ENCODE data around the gene MACROD2. TPM values are rescaled to one million over a fixed set of nuclear protein-coding genes. Genes with fewer than 3 reads are reported as not detected.
"Not testable (repeated sequence)": the region's sequence is repeated elsewhere in the genome, so short reads cannot be mapped to it uniquely, and the experiment has no call there.

The MACROD2 gene
- total RNA-seq, 2 donors from 2014 or later, result not detected

GRCh38 chr20:15196547-15197255 is 1201.4 kb downstream of the MACROD2 start:
- DNase-seq (no peak), ATAC-seq (replicated peaks in 1 of 2) (no peak)
- Mint-ChIP-seq H3K4me1 (ENCODE audit: low read depth) (peaks cover 21% of the 10 kb centered on the region), H3K27me3 (ENCODE audit: low read depth) (no peaks in the 10 kb centered on the region), H3K36me3 (ENCODE audit: insufficient read depth in 2 of 2) (peaks cover 0 to 1% of the 10 kb centered on the region in 2 donors), H3K27ac (no peak overlapping the region), H3K9me3 (peaks cover 1 to 3% of the 10 kb centered on the region in 2 donors), H3K4me3 (no peak overlapping the region)

- not testable (repeated sequence) for H3K27ac Mint-ChIP-seq; H3K36me3 Mint-ChIP-seq (ENCODE audit: insufficient read depth in 2 of 2); ATAC-seq (replicated peaks in 1 of 2); H3K27me3 Mint-ChIP-seq (ENCODE audit: low read depth); H3K4me3 Mint-ChIP-seq; H3K9me3 Mint-ChIP-seq; DNase-seq
- peaks cover 21% of the 10 kb centered on the region for H3K4me1 Mint-ChIP-seq (ENCODE audit: low read depth)
Observed at GRCh38 chr20:15198017-15198416, 1202.7 kb downstream of the MACROD2 start.

- ATAC-seq (replicated peaks in 1 of 2) (peak in 1 of 2 donors; percentile 5), DNase-seq (no peak)
- Mint-ChIP-seq H3K27ac (no peak overlapping the region), H3K4me1 (ENCODE audit: low read depth) (peaks cover 21% of the 10 kb centered on the region), H3K36me3 (ENCODE audit: insufficient read depth in 2 of 2) (peaks cover 0 to 4% of the 10 kb centered on the region in 2 donors), H3K9me3 (peaks cover 0 to 3% of the 10 kb centered on the region in 2 donors), H3K27me3 (ENCODE audit: low read depth) (no peaks in the 10 kb centered on the region), H3K4me3 (no peak overlapping the region)
Observed at GRCh38 chr20:15199698-15200097, 1204.4 kb downstream of the MACROD2 start.

GRCh38 chr20:15200147-15200565 is 1204.8 kb downstream of the MACROD2 start:
- Mint-ChIP-seq H3K4me3 (no peak overlapping the region), H3K4me1 (ENCODE audit: low read depth) (peaks cover 21% of the 10 kb centered on the region), H3K27me3 (ENCODE audit: low read depth) (no peaks in the 10 kb centered on the region), H3K9me3 (peaks cover 0 to 3% of the 10 kb centered on the region in 2 donors), H3K27ac (peak overlapping the region; percentile 81), H3K36me3 (ENCODE audit: insufficient read depth in 2 of 2) (peaks cover 0 to 4% of the 10 kb centered on the region in 2 donors)
- peak; percentile 83 to 94 for ATAC-seq (replicated peaks in 1 of 2)
- DNase-seq, result peak in 1 of 2 donors; percentile 2

- H3K9me3 Mint-ChIP-seq, result no peaks in the 10 kb centered on the region
- no peak overlapping the region for H3K27ac Mint-ChIP-seq
- H3K27me3 Mint-ChIP-seq (ENCODE audit: low read depth), result no peaks in the 10 kb centered on the region
- ATAC-seq (replicated peaks in 1 of 2) (no peak), DNase-seq (no peak)
- peaks cover 21% of the 10 kb centered on the region for H3K4me1 Mint-ChIP-seq (ENCODE audit: low read depth)
- no peak overlapping the region for H3K4me3 Mint-ChIP-seq
- H3K36me3 Mint-ChIP-seq (ENCODE audit: insufficient read depth in 2 of 2), result peaks cover 0 to 2% of the 10 kb centered on the region in 2 donors
Observed at GRCh38 chr20:15201602-15202001, 1206.3 kb downstream of the MACROD2 start.

GRCh38 chr20:15204234-15204633 is 1208.9 kb downstream of the MACROD2 start:
- peaks cover 6 to 8% of the 10 kb centered on the region in 2 donors for H3K9me3 Mint-ChIP-seq
- ATAC-seq (replicated peaks in 1 of 2) (no peak), DNase-seq (no peak)
- peaks cover 18% of the 10 kb centered on the region for H3K4me1 Mint-ChIP-seq (ENCODE audit: low read depth)
- no peak overlapping the region for H3K27ac Mint-ChIP-seq
- no peaks in the 10 kb centered on the region for H3K27me3 Mint-ChIP-seq (ENCODE audit: low read depth)
- H3K4me3 Mint-ChIP-seq, result no peak overlapping the region
- peaks cover 2 to 9% of the 10 kb centered on the region in 2 donors for H3K36me3 Mint-ChIP-seq (ENCODE audit: insufficient read depth in 2 of 2)

GRCh38 chr20:15205028-15205427 is 1209.7 kb downstream of the MACROD2 start:
- peaks cover 6 to 8% of the 10 kb centered on the region in 2 donors for H3K9me3 Mint-ChIP-seq
- ATAC-seq (replicated peaks in 1 of 2), result no peak
- no peak overlapping the region for H3K27ac Mint-ChIP-seq

GRCh38 chr20:15205719-15206118 is 1210.4 kb downstream of the MACROD2 start:
- Mint-ChIP-seq H3K36me3 (ENCODE audit: insufficient read depth in 2 of 2) (peaks cover 2 to 9% of the 10 kb centered on the region in 2 donors), H3K4me1 (ENCODE audit: low read depth) (peaks cover 5% of the 10 kb centered on the region), H3K27ac (no peak overlapping the region), H3K9me3 (peaks cover 6 to 8% of the 10 kb centered on the region in 2 donors), H3K4me3 (no peak overlapping the region), H3K27me3 (ENCODE audit: low read depth) (no peaks in the 10 kb centered on the region)
- DNase-seq, result no peak
- no peak for ATAC-seq (replicated peaks in 1 of 2)

More at GRCh38 chr20:15205028-15205427, 1209.7 kb downstream of the MACROD2 start:
- H3K27me3 Mint-ChIP-seq (ENCODE audit: low read depth), result no peaks in the 10 kb centered on the region
- H3K4me3 Mint-ChIP-seq, result no peak overlapping the region
- H3K4me1 Mint-ChIP-seq (ENCODE audit: low read depth), result peaks cover 11% of the 10 kb centered on the region
- H3K36me3 Mint-ChIP-seq (ENCODE audit: insufficient read depth in 2 of 2), result peaks cover 2 to 9% of the 10 kb centered on the region in 2 donors
- no peak for DNase-seq

- no peaks in the 10 kb centered on the region for H3K4me1 Mint-ChIP-seq (ENCODE audit: low read depth)
- DNase-seq (no peak), ATAC-seq (replicated peaks in 1 of 2) (no peak)
- H3K9me3 Mint-ChIP-seq, result peaks cover 13 to 15% of the 10 kb centered on the region in 2 donors
- peaks cover 2 to 8% of the 10 kb centered on the region in 2 donors for H3K36me3 Mint-ChIP-seq (ENCODE audit: insufficient read depth in 2 of 2)
- no peak overlapping the region for H3K27ac Mint-ChIP-seq
- H3K27me3 Mint-ChIP-seq (ENCODE audit: low read depth), result no peaks in the 10 kb centered on the region
- no peak overlapping the region for H3K4me3 Mint-ChIP-seq
Observed at GRCh38 chr20:15209537-15209936, 1214.2 kb downstream of the MACROD2 start.

- Mint-ChIP-seq H3K9me3 (peaks cover 5 to 14% of the 10 kb centered on the region in 2 donors), H3K27me3 (ENCODE audit: low read depth) (no peaks in the 10 kb centered on the region), H3K4me3 (no peak overlapping the region), H3K36me3 (ENCODE audit: insufficient read depth in 2 of 2) (peaks cover 0 to 2% of the 10 kb centered on the region in 2 donors), H3K27ac (no peak overlapping the region), H3K4me1 (ENCODE audit: low read depth) (no peaks in the 10 kb centered on the region)
- DNase-seq, result no peak
- no peak for ATAC-seq (replicated peaks in 1 of 2)
Observed at GRCh38 chr20:15214051-15214450, 1218.7 kb downstream of the MACROD2 start.

GRCh38 chr20:15220009-15220656 is 1224.8 kb downstream of the MACROD2 start:
- Mint-ChIP-seq H3K4me3 (no peak overlapping the region), H3K9me3 (peaks cover 3 to 10% of the 10 kb centered on the region in 2 donors), H3K4me1 (ENCODE audit: low read depth) (peaks cover 6% of the 10 kb centered on the region), H3K36me3 (ENCODE audit: insufficient read depth in 2 of 2) (no peaks in the 10 kb centered on the region), H3K27ac (no peak overlapping the region), H3K27me3 (ENCODE audit: low read depth) (no peaks in the 10 kb centered on the region)
- ATAC-seq (replicated peaks in 1 of 2) (peak in 1 of 2 donors; percentile 24), DNase-seq (no peak)

GRCh38 chr20:15220778-15221565 is 1225.7 kb downstream of the MACROD2 start:
- Mint-ChIP-seq H3K4me3 (no peak overlapping the region), H3K27me3 (ENCODE audit: low read depth) (no peaks in the 10 kb centered on the region), H3K27ac (no peak overlapping the region), H3K9me3 (peaks cover 3 to 10% of the 10 kb centered on the region in 2 donors), H3K4me1 (ENCODE audit: low read depth) (peaks cover 6% of the 10 kb centered on the region), H3K36me3 (ENCODE audit: insufficient read depth in 2 of 2) (no peaks in the 10 kb centered on the region)
- DNase-seq (no peak), ATAC-seq (replicated peaks in 1 of 2) (no peak)

Data from activated T-cell treated with anti-CD3 and anti-CD28 coated beads, Interleukin-2, amount 50 U/mL, for 72 hours (primary cell).